ENCODE results near the gene PKNOX1.
"Not testable (repeated sequence)": the region's sequence is repeated elsewhere in the genome, so short reads cannot be mapped to it uniquely, and the experiment has no call there.

The PKNOX1 gene

GRCh38 chr21:42931560-42932235 is 42.7 kb upstream of the PKNOX1 start:
- H3K79me2 ChIP-seq (ENCODE audit: insufficient read depth, low read length): no peaks in the 10 kb centered on the region
- H3K9me3 ChIP-seq (ENCODE audit: insufficient read depth, low read length): no peaks in the 10 kb centered on the region
- no peaks in the 10 kb centered on the region for H3K27me3 ChIP-seq (ENCODE audit: low read length)
- no peak overlapping the region for H3K27ac ChIP-seq (ENCODE audit: low read depth, low read length)
- no peak overlapping the region for H3K4me3 ChIP-seq (ENCODE audit: insufficient read depth, low read length, poor library complexity, severe bottlenecking)
- no peak overlapping the region for H2AFZ ChIP-seq (ENCODE audit: low read depth, low read length, severe bottlenecking)
- TF ChIP-seq CTCF (IDR thresholded peaks at IDR 0.05; ENCODE audit: insufficient read depth, low read length, poor library complexity, severe bottlenecking) (no peak), EZH2phosphoT487 (conservative IDR thresholded peaks at IDR 0.05; ENCODE audit: low read length) (no peak)
- no peak overlapping the region for H3K9ac ChIP-seq (ENCODE audit: low read length)
- no peaks in the 10 kb centered on the region for H3F3A ChIP-seq (ENCODE audit: insufficient read depth)
- H4K20me1 ChIP-seq (ENCODE audit: low read depth, low read length): no peaks in the 10 kb centered on the region
- H3K36me3 ChIP-seq (ENCODE audit: low read length): no peaks in the 10 kb centered on the region
- no peaks in the 10 kb centered on the region for H3K9me2 ChIP-seq (replicated peaks; ENCODE audit: insufficient read depth, low read length)
- H3K4me2 ChIP-seq (ENCODE audit: low read depth, low read length, poor library complexity, severe bottlenecking): no peak overlapping the region

- H3K9me2 ChIP-seq (replicated peaks; ENCODE audit: insufficient read depth, low read length); H3K9ac ChIP-seq (ENCODE audit: low read length); H3K4me2 ChIP-seq (ENCODE audit: low read depth, low read length, poor library complexity, severe bottlenecking); H3K9me3 ChIP-seq (ENCODE audit: insufficient read depth, low read length); H2AFZ ChIP-seq (ENCODE audit: low read depth, low read length, severe bottlenecking); H3K4me3 ChIP-seq (ENCODE audit: insufficient read depth, low read length, poor library complexity, severe bottlenecking); H4K20me1 ChIP-seq (ENCODE audit: low read depth, low read length); H3F3A ChIP-seq (ENCODE audit: insufficient read depth); H3K27ac ChIP-seq (ENCODE audit: low read depth, low read length); H3K36me3 ChIP-seq (ENCODE audit: low read length); H3K79me2 ChIP-seq (ENCODE audit: insufficient read depth, low read length); H3K27me3 ChIP-seq (ENCODE audit: low read length): not testable (repeated sequence)
Observed at GRCh38 chr21:42932378-42933136, 41.8 kb upstream of the PKNOX1 start.

GRCh38 chr21:42933137-42933970 is 41.0 kb upstream of the PKNOX1 start:
- not testable (repeated sequence) for H3K36me3 ChIP-seq (ENCODE audit: low read length); H3K27me3 ChIP-seq (ENCODE audit: low read length); H4K20me1 ChIP-seq (ENCODE audit: low read depth, low read length); H3K4me2 ChIP-seq (ENCODE audit: low read depth, low read length, poor library complexity, severe bottlenecking); H3K4me3 ChIP-seq (ENCODE audit: insufficient read depth, low read length, poor library complexity, severe bottlenecking); H3F3A ChIP-seq (ENCODE audit: insufficient read depth); H3K27ac ChIP-seq (ENCODE audit: low read depth, low read length); H3K9me2 ChIP-seq (replicated peaks; ENCODE audit: insufficient read depth, low read length); H3K9ac ChIP-seq (ENCODE audit: low read length); H2AFZ ChIP-seq (ENCODE audit: low read depth, low read length, severe bottlenecking); H3K79me2 ChIP-seq (ENCODE audit: insufficient read depth, low read length); H3K9me3 ChIP-seq (ENCODE audit: insufficient read depth, low read length)

GRCh38 chr21:42933973-42934372 is 40.4 kb upstream of the PKNOX1 start:
- not testable (repeated sequence) for H3K4me2 ChIP-seq (ENCODE audit: low read depth, low read length, poor library complexity, severe bottlenecking); H3F3A ChIP-seq (ENCODE audit: insufficient read depth); H3K27ac ChIP-seq (ENCODE audit: low read depth, low read length); H4K20me1 ChIP-seq (ENCODE audit: low read depth, low read length); H3K9me3 ChIP-seq (ENCODE audit: insufficient read depth, low read length); H3K27me3 ChIP-seq (ENCODE audit: low read length); H3K9ac ChIP-seq (ENCODE audit: low read length); H3K36me3 ChIP-seq (ENCODE audit: low read length); H3K9me2 ChIP-seq (replicated peaks; ENCODE audit: insufficient read depth, low read length); H2AFZ ChIP-seq (ENCODE audit: low read depth, low read length, severe bottlenecking); H3K79me2 ChIP-seq (ENCODE audit: insufficient read depth, low read length); H3K4me3 ChIP-seq (ENCODE audit: insufficient read depth, low read length, poor library complexity, severe bottlenecking)

GRCh38 chr21:42936360-42936759 is 38.0 kb upstream of the PKNOX1 start:
- H3K36me3 ChIP-seq (ENCODE audit: low read length); H2AFZ ChIP-seq (ENCODE audit: low read depth, low read length, severe bottlenecking); H3K9me3 ChIP-seq (ENCODE audit: insufficient read depth, low read length); H3K27ac ChIP-seq (ENCODE audit: low read depth, low read length); H3K4me3 ChIP-seq (ENCODE audit: insufficient read depth, low read length, poor library complexity, severe bottlenecking); H3K27me3 ChIP-seq (ENCODE audit: low read length); H4K20me1 ChIP-seq (ENCODE audit: low read depth, low read length); H3F3A ChIP-seq (ENCODE audit: insufficient read depth); H3K79me2 ChIP-seq (ENCODE audit: insufficient read depth, low read length); H3K9me2 ChIP-seq (replicated peaks; ENCODE audit: insufficient read depth, low read length); H3K9ac ChIP-seq (ENCODE audit: low read length); H3K4me2 ChIP-seq (ENCODE audit: low read depth, low read length, poor library complexity, severe bottlenecking): not testable (repeated sequence)

- not testable (repeated sequence) for H3K4me2 ChIP-seq (ENCODE audit: low read depth, low read length, poor library complexity, severe bottlenecking); H3K9ac ChIP-seq (ENCODE audit: low read length); H3K27ac ChIP-seq (ENCODE audit: low read depth, low read length)
Observed at GRCh38 chr21:42937034-42937940, 37.1 kb upstream of the PKNOX1 start.

More at GRCh38 chr21:42937034-42937940, 37.1 kb upstream of the PKNOX1 start:
- not testable (repeated sequence) for H3K36me3 ChIP-seq (ENCODE audit: low read length); H4K20me1 ChIP-seq (ENCODE audit: low read depth, low read length); H3K4me3 ChIP-seq (ENCODE audit: insufficient read depth, low read length, poor library complexity, severe bottlenecking); H3F3A ChIP-seq (ENCODE audit: insufficient read depth); H3K9me2 ChIP-seq (replicated peaks; ENCODE audit: insufficient read depth, low read length); H3K9me3 ChIP-seq (ENCODE audit: insufficient read depth, low read length); H3K79me2 ChIP-seq (ENCODE audit: insufficient read depth, low read length); H3K27me3 ChIP-seq (ENCODE audit: low read length)
- H2AFZ ChIP-seq (ENCODE audit: low read depth, low read length, severe bottlenecking): peak overlapping the region; percentile 19
